GM19467 (cell line): ENCODE data around the gene CEBPE.

Experiments
- ATAC-seq: cut with Tn5 transposase; IDR thresholded peaks from one replicate; pipeline ENCODE4 v1.9.1; 2021; ENCODE audit warnings: mild to moderate bottlenecking, moderate library complexity; ENCODE audit not compliant: unreplicated experiment

CEBPE gene

DNA sequence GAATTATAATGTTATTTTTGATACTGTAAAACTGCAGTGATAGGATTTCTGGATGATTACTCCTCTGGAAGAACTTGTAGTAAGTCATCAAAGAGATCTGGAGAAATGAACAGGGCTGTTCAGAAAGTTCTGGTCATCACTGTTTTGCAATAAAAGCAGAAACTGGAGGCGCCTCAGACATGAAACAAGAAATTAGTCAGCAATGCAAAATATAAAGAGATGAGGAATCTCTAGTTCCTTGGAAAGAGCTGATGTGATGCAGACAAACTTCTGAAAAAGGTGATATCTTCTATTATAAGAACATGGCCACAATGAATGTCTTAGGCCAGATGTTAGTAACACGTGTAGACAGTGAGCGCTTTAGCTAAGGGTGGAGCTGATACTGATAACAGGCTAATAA is 33.6 kb downstream of the CEBPE start:
- no peak for ATAC-seq

DNA sequence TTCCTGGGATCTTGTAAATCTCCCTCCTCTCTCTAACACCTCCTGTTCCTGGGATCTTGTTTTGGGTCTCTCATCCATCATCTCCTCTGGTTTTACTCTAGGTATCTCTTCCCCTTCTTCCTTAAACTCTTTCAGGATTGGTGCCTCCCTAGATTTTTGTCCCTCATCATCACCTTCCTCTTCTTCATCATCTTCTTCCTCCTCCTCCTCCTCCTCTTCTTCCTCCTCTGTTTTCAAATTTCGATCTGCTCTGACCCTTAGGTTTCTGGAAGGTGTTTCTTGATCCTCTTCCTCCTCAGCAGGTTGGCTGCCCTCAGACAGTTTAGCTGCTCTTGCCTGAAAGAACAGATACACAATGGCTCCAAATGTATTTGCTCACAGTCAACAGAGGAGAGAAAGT is 38.6 kb downstream of the CEBPE start:
- ATAC-seq: no peak

GRCh38 chr14:23079716-23080115 is 39.3 kb downstream of the CEBPE start:
- no peak for ATAC-seq

DNA sequence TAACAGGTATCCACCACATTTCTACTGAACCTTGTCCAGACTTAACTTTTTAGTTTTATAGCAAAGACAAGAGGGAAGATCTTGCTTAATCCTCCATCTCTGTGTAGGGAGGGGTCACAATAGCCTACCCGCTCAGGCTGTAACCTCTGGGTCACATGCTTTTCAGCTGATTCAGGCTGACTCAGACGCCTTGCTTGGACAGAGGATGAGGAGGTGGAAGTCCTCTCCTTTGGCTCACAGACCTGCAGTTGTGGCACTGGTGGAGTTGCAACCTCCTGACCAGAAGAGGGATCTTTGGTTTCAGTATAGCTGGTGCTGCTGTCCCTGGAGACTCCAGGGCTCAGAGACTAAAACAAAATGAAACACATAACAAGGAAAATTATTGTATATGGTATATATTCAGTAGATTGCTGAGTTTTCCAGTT is 40.4 kb downstream of the CEBPE start:
- ATAC-seq: no peak

- ATAC-seq: no peak
Measured at GRCh38 chr14:23077962-23078361, 41.1 kb downstream of the CEBPE start.

DNA sequence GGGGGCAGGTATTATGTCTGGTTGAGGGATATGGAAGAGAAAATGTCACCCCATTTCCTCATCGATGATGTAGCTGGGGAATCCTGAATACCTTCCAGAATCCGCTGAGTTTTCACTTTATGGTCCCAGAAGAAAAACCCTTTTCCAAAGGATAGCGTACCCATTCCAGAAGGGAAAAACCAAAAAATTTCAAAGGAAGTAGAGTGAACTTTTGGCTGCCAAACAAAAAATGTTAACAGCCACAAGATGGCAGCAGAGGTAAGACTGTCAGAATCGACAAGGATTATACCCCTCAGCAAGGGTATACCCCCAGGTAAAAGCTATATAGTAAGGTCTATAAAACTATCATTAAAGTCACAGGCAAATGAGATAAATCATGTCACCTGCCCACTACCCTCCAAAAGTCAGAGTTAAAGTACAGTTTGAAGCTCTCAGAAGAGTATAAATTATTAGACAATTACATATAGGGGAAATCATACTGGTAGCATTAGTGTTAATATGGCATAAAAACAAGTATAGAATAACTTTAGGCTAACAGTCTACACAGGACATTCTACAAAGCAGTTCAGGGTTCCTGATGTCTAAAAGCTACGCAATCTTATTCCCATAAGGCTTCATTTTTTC is 42.2 kb downstream of the CEBPE start:
- ATAC-seq: no peak

- ATAC-seq: no peak
Measured at GRCh38 chr14:23074906-23075305, 44.1 kb downstream of the CEBPE start.

- no peak for ATAC-seq
Measured at GRCh38 chr14:23071921-23072539, 47.0 kb downstream of the CEBPE start.

GRCh38 chr14:23071244-23071920 is 47.7 kb downstream of the CEBPE start:
- ATAC-seq: peak; percentile 72

DNA sequence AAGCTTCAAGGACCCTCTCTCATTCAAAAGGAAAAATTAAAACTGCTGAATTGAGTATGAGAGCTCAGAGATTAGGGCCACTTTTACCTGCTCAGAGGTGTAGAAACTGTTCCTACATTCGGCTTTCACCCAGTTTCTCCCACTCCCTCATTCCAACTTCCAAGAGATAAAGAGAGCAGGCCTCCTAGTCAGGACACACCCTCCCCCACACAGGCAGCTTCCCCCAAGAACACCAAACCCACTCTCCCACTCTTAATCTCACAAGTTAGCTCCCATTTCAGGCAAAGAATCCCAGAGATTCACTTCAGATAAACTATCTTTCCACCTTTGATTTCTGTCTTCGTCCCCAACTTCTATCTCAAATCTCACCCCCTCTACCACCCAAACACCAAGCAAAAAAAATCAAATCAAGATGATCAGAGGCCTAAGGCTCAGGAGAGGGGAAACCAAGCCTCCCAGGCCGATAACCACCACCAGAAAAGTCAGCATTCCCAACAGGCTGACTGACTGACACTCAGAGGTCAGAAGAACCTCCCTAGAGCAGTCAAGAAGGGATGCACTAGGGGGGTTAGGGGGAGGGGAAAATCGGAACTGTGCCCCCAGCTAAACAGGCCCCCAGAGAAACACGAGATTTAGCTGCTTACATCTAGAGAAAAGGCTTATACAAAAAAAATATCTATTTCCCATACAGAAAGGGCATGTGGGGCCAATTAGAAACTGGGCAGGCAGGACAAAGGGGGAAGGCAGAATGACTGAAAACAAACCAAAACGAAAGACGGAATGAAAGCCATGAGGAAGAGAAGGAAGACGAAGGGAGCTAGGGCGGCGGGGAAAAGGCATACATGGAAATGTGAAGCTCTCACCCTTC is 48.6 kb downstream of the CEBPE start:
- ATAC-seq: no peak

DNA sequence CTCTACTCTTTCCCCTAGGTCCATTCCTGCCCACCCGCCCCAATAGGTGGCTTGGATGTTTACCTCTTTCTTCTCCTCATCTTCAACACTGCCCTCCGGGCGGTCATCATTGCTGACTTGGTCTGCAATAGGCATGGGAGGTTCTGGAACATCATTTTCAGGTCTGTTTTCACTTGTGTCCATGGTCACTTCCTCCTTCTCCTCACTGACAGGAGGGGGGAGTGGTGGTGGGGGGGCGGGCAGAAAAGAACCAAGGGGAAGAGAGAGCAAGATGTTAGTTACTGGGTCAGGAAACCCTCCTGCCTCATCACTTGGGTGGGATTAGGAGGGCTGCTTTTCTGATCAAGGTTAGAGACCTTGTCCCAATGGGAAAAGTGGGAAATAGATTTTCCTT is 49.6 kb downstream of the CEBPE start:
- ATAC-seq: no peak

DNA sequence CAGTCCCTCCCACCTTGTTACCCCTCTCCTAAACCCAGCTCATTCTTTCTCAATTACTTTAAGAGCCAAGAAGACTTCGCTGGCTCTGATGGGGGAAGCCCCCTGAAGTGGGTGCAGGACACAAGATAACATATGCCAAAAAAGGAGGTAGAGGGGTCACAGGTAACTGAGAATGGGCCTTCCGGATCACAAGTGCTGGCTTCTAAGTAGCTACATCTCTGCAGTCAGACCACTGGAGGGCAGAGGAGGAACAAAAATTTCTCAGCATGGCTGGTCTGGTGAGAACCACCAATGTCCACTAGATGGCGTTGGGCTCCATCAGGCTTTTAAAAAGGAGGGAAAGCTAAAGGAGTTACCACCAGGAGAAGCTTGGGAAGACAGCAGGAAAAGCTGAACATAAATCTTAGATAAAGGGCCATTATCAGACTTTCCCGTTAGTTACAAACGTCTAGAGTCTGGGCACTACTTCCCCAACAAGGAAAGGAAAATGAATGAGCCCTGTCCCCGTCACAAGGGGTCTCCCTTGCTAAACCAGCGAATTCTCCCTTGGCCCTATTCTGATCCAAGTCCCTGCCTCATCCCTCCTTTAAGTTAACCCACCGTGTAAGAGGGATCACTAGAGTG is 50.2 kb downstream of the CEBPE start:
- ATAC-seq: peak; percentile 63

DNA sequence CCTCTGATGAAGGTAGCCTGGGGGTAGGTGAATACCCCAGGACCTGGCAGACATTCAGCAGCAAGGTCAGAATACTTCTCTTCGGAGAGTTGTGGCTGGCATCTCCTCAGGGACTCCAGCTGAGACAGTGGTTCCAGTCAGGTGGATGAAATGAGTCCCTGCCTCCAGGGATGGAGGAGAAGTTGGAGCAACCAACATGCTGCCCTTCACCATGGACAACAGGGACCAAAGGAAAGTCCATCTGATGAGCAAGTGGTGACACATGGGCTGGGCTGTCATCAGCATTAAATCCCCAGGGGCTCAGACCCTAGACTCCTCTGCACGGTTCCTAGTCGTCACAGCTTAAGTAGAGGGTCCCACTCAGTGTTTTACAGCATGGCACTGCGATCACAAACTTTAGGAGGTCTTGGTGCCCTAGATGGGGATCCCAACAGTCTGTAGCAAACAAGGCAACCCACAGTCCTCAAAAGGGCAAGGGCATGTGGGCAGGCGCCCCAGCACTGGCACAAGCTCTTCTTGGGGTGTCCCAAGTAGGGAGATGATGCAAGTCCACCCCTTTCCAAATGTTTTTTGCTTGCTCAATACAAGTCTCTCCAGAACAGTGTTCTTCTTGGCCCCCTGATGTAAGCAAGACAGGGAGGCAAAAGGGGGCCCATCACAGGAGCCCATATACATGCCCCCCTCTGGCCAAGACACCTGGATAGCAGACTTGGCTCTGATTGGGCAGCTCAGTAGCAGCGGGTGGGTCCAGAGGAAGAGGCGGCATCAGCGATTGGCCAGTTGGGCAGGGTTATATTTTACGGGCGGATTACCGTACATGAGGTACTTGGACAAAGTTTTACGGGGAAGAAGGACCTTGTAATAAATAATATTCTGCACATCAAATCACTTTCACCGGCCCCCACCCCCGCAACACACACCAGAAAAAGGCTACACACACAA is 50.9 kb downstream of the CEBPE start:
- no peak for ATAC-seq
